Adrenal gland (tissue), 12 donors: Measurements from ENCODE around the gene METTL5. TPM values are rescaled to one million over a fixed set of nuclear protein-coding genes. Genes with fewer than 3 reads are reported as not detected.

Experiments used
- DNase-seq, 7 donors: peaks; one replicate each; pipeline ENCODE4 v3.0.0-alpha.2; 2019 to 2020
- H3K27ac ChIP-seq, 5 donors: fragments of 200-600 bp; sonication (generic) in 4 of 5; 1 replicate in 3 of 5; 2 replicates in 2 of 5; pipeline versions ENCODE4 v1.5.1 to v1.8.0; 2016 to 2020; ENCODE audit warnings: mild to moderate bottlenecking in 1 of 5
- H3K27me3 ChIP-seq: fragments of 200-600 bp; 2 replicates; pipeline ENCODE4 v1.8.0; 2021
- H3K36me3 ChIP-seq, 2 donors: fragments of 200-600 bp; replicated peaks in 1 of 2; 1 replicate in 1 of 2; 2 replicates in 1 of 2; pipeline versions ENCODE4 v1.5.1 to v1.8.0; 2018 to 2022
- H3K4me1 ChIP-seq, 2 donors: fragments of 200-600 bp; replicated peaks in 1 of 2; 1 replicate in 1 of 2; 2 replicates in 1 of 2; pipeline versions ENCODE4 v1.5.1 to v1.8.0; 2018 to 2021
- H3K4me3 ChIP-seq, 4 donors: fragments of 200-600 bp; sonication (generic) in 3 of 4; one replicate each; pipeline ENCODE4 v1.5.1; 2016 to 2018
- H3K9me3 ChIP-seq, 3 donors: fragments of 200-600 bp; sonication (generic) in 1 of 3; replicated peaks in 1 of 3; 1 replicate in 2 of 3; 2 replicates in 1 of 3; pipeline versions ENCODE4 v1.5.1 to v1.8.0; 2016 to 2021
- POLR2A ChIP-seq, 2 donors: fragments of 450-650 bp; IDR thresholded peaks; one replicate each; pipeline ENCODE4 v1.6.1; 2017; ENCODE audit warnings: antibody characterized with exemption in 2 of 2, mild to moderate bottlenecking in 2 of 2, moderate library complexity in 1 of 2
- WGBS, 4 donors: extraction: QIAGEN DNeasy Blood & Tissue Kit in 2 of 4; methylation state at CpG; one replicate each; pipeline versions ENCODE4 v1.1.5 to v1.1.7; 2013 to 2017; 5-methylcytosine and 5-hydroxymethylcytosine counted together
- intact Hi-C, 2 donors: fragments of 100-400 bp; cut with DNase I; formaldehyde crosslinking; loops; one replicate each; pipeline versions ENCODE4 v1.14.1 to v1.15.0; 2022 to 2023
- polyA plus RNA-seq, 3 donors: library from polyadenylated mRNA; stranded (reverse); fragments of 200-250 nt in 2 of 3; fragments of 350-450 nt in 1 of 3; fragmentation: Illumina TruSeq in 1 of 3; extraction: RNeasy Lipid Tissue Mini Kit (QIAGEN cat#74804) in 1 of 3; gene quantifications; one replicate each; pipeline ENCODE4 v1.2.3, GENCODE V29; 2013 to 2014
- total RNA-seq, 9 donors: library from RNA; depleted of rRNA in 4 of 9; stranded (reverse); fragments of >200 nt in 4 of 9; fragments of 120-200 nt in 1 of 9; fragmentation: NEBNext Ultra II Directional in 1 of 9; extraction: Animal tissue kit (Norgen Biotek cat#: 25700) in 1 of 9; gene quantifications; one replicate each; pipeline versions ENCODE4 v1.1.0 to v1.2.4, GENCODE V29; 2013 to 2023
- TF ChIP-seq, protein P1 (sequence below), 6 experiments: fragments of 450-650 bp in 4 of 6; fragments of 200-600 bp in 2 of 6; sonication (generic) in 1 of 6; IDR thresholded peaks; 1 replicate in 5 of 6; 2 replicates in 1 of 6; pipeline versions ENCODE4 v1.5.1 to v1.8.0; 2016 to 2021; ENCODE audit warnings: antibody characterized with exemption in 6 of 6, mild to moderate bottlenecking in 2 of 6, moderate library complexity in 1 of 6
- donor health status: healthy with polysubstance abuse.
- donor health status: Bipolar disorder and iron deficiency.
- donor health status: DM: yes; HTN: yes; CAD: no.
- donor health status: DM: no; HTN: no; CAD: no.
- donor health status: DM: no; HTN: no; CAD: no.
- donor health status: DM: yes; HTN: yes; CAD: no.

Gene METTL5
- total and polyA plus RNA-seq, 12 donors = 18.2 to 89.1 (median 50.2) TPM

DNA sequence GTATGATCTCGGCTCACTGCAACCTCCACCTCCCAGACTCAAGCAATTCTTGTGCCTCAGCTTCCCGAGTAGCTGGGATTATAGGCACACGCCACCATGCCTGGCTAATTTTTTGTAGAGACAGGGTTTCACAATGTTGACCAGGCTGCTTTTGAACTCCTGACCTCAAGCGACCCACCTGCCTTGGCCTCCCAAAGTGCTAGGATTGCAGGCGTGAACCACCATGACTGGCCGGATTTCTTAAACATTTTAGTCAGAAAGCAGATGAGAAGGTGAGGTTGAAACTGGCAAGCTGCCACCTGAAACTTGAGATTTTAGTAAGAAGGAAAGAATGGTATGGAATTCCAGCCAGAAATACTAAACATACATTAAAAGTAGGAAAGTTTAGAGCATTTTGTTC is 59.2 kb downstream of the METTL5 start:
- WGBS, 4 donors = 75 to 82% (median 79%) methylated on average over 6 of the region's 6 CpGs
- peaks cover 16% of the 10 kb centered on the region for H3K27me3 ChIP-seq
- no peaks in the 10 kb centered on the region for H3K9me3 ChIP-seq
- DNase-seq = no peak
- H3K4me1 ChIP-seq = peaks cover 0 to 11% of the 10 kb centered on the region in 2 donors
- no peak for TF ChIP-seq POLR2A (IDR thresholded peaks at IDR 0.05)
- TF ChIP-seq, protein P1, sequence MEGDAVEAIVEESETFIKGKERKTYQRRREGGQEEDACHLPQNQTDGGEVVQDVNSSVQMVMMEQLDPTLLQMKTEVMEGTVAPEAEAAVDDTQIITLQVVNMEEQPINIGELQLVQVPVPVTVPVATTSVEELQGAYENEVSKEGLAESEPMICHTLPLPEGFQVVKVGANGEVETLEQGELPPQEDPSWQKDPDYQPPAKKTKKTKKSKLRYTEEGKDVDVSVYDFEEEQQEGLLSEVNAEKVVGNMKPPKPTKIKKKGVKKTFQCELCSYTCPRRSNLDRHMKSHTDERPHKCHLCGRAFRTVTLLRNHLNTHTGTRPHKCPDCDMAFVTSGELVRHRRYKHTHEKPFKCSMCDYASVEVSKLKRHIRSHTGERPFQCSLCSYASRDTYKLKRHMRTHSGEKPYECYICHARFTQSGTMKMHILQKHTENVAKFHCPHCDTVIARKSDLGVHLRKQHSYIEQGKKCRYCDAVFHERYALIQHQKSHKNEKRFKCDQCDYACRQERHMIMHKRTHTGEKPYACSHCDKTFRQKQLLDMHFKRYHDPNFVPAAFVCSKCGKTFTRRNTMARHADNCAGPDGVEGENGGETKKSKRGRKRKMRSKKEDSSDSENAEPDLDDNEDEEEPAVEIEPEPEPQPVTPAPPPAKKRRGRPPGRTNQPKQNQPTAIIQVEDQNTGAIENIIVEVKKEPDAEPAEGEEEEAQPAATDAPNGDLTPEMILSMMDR (IDR thresholded peaks at IDR 0.05) = no peak
- no peak overlapping the region for H3K27ac ChIP-seq
- no peaks in the 10 kb centered on the region for H3K36me3 ChIP-seq
- H3K4me3 ChIP-seq = no peak overlapping the region
- intact Hi-C loops = no loop called here

DNA sequence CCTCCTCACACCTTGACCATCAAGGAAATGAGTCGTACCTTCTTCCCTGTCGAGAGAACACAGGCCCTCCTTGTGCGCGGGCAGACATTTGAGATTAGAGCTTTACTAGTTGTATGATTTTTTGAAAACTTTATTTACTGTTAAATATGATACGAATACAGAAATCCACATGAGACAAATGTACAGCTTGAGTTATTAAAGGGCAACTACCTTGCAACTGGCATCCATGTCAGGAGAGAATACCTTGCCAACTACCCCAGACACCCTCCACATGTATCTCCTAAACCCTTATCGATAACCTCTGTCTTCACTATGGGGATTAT is 62.8 kb downstream of the METTL5 start:
- TF ChIP-seq, protein P1 (IDR thresholded peaks at IDR 0.05) = no peak
- Histone ChIP-seq H3K27ac (no peak overlapping the region), H3K27me3 (no peaks in the 10 kb centered on the region), H3K36me3 (no peaks in the 10 kb centered on the region), H3K9me3 (no peaks in the 10 kb centered on the region), H3K4me3 (no peak overlapping the region), H3K4me1 (no peaks in the 10 kb centered on the region)
- 89 to 92% (median 89%) methylated on average over 6 of the region's 6 CpGs for WGBS, 4 donors
- DNase-seq = no peak
- intact Hi-C loops = no loop called here

Other genes with a start within 250 kb of the METTL5 start
- 10 to 100 TPM; 15.4 to 52.2 (median 43.0) TPM for gene PPIG, start 240.6 kb downstream of the METTL5 start, total RNA-seq
- gene PPIG, start 240.6 kb downstream of the METTL5 start, polyA plus RNA-seq = 100 to 1,000 TPM in 1 of 3 donors, 10 to 100 TPM in 2; 47.3 to 111 (median 83.4) TPM
- under 1 TPM in 1 of 9 donors, not detected in 8; 0.39 TPM for gene CFAP210, start 130.5 kb downstream of the METTL5 start, total RNA-seq
- gene CFAP210, start 130.5 kb downstream of the METTL5 start, polyA plus RNA-seq = under 1 TPM in 2 of 3 donors, not detected in 1; 0.07 to 0.32 TPM
- gene PHOSPHO2, start 130.4 kb downstream of the METTL5 start, total RNA-seq = 1 to 10 TPM in 7 of 9 donors, under 1 TPM in 2; 0.69 to 6.6 (median 2.4) TPM
- 1 to 10 TPM in 2 of 3 donors, under 1 TPM in 1; 0.74 to 2.4 (median 2.3) TPM for gene PHOSPHO2, start 130.4 kb downstream of the METTL5 start, polyA plus RNA-seq
- gene KLHL23, start 91.1 kb downstream of the METTL5 start, total RNA-seq = 10 to 100 TPM in 1 of 9 donors, 1 to 10 TPM in 6, under 1 TPM in 2; 0.61 to 12.4 (median 2.1) TPM
- 1 to 10 TPM; 1.5 to 2.5 (median 1.9) TPM for gene KLHL23, start 91.1 kb downstream of the METTL5 start, polyA plus RNA-seq
- 100 to 1,000 TPM in 1 of 9 donors, 10 to 100 TPM in 8; 30.1 to 129 (median 74.1) TPM for gene SSB, start 26.0 kb downstream of the METTL5 start, total RNA-seq
- gene SSB, start 26.0 kb downstream of the METTL5 start, polyA plus RNA-seq = 100 to 1,000 TPM in 1 of 3 donors, 10 to 100 TPM in 2; 66.1 to 210 (median 72.6) TPM
- 10 to 100 TPM; 33.9 to 85.7 (median 62.9) TPM for gene UBR3, start 2.5 kb upstream of the METTL5 start, total RNA-seq
- 10 to 100 TPM; 25.5 to 78.0 (median 26.3) TPM for gene UBR3, start 2.5 kb upstream of the METTL5 start, polyA plus RNA-seq